Measurements from ENCODE around the gene NAA10.

Gene NAA10

DNA sequence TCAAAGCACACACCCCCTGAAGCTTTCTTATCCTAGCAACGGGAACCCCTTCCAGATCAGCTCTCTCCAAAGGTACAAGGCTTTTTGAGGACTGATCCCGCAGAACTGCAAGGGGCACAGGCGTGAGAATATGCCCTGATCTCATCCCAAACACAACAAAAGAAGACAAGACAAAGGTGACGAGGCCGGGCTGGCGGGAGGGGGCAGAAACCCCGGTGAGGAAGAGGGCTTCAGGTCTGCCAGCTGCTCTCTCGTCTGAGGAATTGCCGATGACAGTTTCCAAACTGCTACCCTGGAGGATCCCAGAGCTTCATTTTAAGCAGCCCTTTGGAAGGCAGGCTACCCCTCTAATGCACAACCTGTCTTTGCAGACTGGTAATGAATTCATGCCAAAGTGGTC lies 33.4 kb upstream of the NAA10 start:
- H3K79me1 ChIP-seq (ENCODE audit: low read length), result peaks cover 21% of the 10 kb centered on the region
- DNase-seq, result no peak
- H4K8ac ChIP-seq (ENCODE audit: low read depth, low read length), result no peak overlapping the region
- H2BK5ac ChIP-seq (ENCODE audit: low read depth, low read length, poor library complexity), result no peak overlapping the region
- no peak overlapping the region for H3K27ac ChIP-seq (ENCODE audit: low read depth, low read length)
- no peak overlapping the region for H3K18ac ChIP-seq (ENCODE audit: low read length)
- no peaks in the 10 kb centered on the region for H3K27me3 ChIP-seq (ENCODE audit: insufficient read depth, low read length)
- H2AFZ ChIP-seq (ENCODE audit: insufficient read depth, low read length, poor library complexity), result no peak overlapping the region
- no peak overlapping the region for H3K14ac ChIP-seq (ENCODE audit: low read length)
- H3K9ac ChIP-seq (ENCODE audit: low read length), result no peak overlapping the region
- no peak overlapping the region for H3K4me2 ChIP-seq (ENCODE audit: low read length)
- no peak overlapping the region for H3K4me3 ChIP-seq (ENCODE audit: low read depth, low read length)
- no peak overlapping the region for H4K91ac ChIP-seq (ENCODE audit: low read depth, low read length)
- no peak overlapping the region for H2BK12ac ChIP-seq (ENCODE audit: low read length)
- peaks cover 61% of the 10 kb centered on the region for H3K79me2 ChIP-seq (ENCODE audit: control insufficient read depth, insufficient read depth, low read length, poor library complexity)
- no CpG with 5 or more reads among the region's 9 CpGs for WGBS (ENCODE audit: extremely low coverage, insufficient coverage, insufficient read length)
- no peak overlapping the region for H2AK5ac ChIP-seq (ENCODE audit: low read length)
- H2BK120ac ChIP-seq (ENCODE audit: insufficient read depth, low read length, poor library complexity), result no peak overlapping the region
- no peak overlapping the region for H3K23ac ChIP-seq (ENCODE audit: low read length)
- peaks cover 31 to 39% of the 10 kb centered on the region in 2 experiments for H3K36me3 ChIP-seq (ENCODE audit: control insufficient read depth in 1 of 2, insufficient read depth in 2 of 2, low read length in 2 of 2)
- H4K12ac ChIP-seq (ENCODE audit: low read depth, low read length), result no peak overlapping the region
- peaks cover 7 to 10% of the 10 kb centered on the region in 2 experiments for H3K4me1 ChIP-seq (ENCODE audit: control insufficient read depth in 1 of 2, insufficient read depth in 2 of 2, low read length in 2 of 2)
- H3K4ac ChIP-seq (ENCODE audit: low read depth, low read length), result peak overlapping the region; percentile 83
- H3K9me3 ChIP-seq (ENCODE audit: insufficient read depth, low read depth, low read length), result no peaks in the 10 kb centered on the region

DNA sequence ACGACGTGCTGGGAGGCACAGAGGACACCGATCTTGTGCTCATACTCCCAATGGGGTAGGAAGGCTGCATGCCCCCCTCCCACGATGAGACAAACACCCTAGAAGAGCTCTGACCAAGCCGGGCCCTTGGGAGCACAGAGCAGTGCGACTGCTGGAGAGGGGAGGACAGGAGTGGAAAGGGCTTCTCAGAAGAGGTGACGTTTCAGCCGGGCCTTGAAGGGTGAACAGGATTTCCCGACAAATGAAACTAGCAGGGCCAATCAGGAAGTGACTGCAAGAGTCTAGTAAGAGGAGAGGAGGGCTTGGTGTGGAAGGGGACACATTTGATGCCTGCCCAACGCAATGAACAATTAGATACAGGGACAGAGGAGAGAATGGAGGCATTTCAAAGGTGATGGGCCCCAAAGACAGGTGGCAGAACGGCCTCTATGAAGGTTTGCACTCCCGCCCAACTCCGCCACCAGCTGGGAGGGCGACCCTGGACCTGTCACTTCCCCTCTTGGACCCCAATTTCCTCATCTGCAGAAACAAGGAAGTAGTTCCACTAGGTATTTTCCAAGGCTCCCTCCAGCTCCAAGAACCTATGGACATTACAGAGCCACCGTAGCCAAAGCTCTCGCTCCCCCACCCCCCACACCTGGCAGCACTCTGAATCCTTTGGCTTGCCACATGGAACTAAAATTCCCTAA lies 32.8 kb upstream of the NAA10 start:
- Histone ChIP-seq H2BK5ac (ENCODE audit: low read depth, low read length, poor library complexity) (no peak overlapping the region), H3K4ac (ENCODE audit: low read depth, low read length) (peak overlapping the region; percentile 83), H3K27me3 (ENCODE audit: insufficient read depth, low read length) (no peaks in the 10 kb centered on the region), H2BK12ac (ENCODE audit: low read length) (no peak overlapping the region), H3K14ac (ENCODE audit: low read length) (no peak overlapping the region), H3K27ac (ENCODE audit: low read depth, low read length) (no peak overlapping the region), H3K79me2 (ENCODE audit: control insufficient read depth, insufficient read depth, low read length, poor library complexity) (peaks cover 61% of the 10 kb centered on the region), H3K4me1 (ENCODE audit: control insufficient read depth in 1 of 2, insufficient read depth in 2 of 2, low read length in 2 of 2) (peaks cover 7 to 9% of the 10 kb centered on the region in 2 experiments), H4K12ac (ENCODE audit: low read depth, low read length) (no peak overlapping the region), H3K23ac (ENCODE audit: low read length) (no peak overlapping the region), H2AK5ac (ENCODE audit: low read length) (no peak overlapping the region), H3K79me1 (ENCODE audit: low read length) (peaks cover 19% of the 10 kb centered on the region), H2AFZ (ENCODE audit: insufficient read depth, low read length, poor library complexity) (no peak overlapping the region), H3K4me2 (ENCODE audit: low read length) (no peak overlapping the region), H3K18ac (ENCODE audit: low read length) (no peak overlapping the region), H2BK120ac (ENCODE audit: insufficient read depth, low read length, poor library complexity) (no peak overlapping the region), H3K4me3 (ENCODE audit: low read depth, low read length) (no peak overlapping the region), H4K8ac (ENCODE audit: low read depth, low read length) (no peak overlapping the region), H4K91ac (ENCODE audit: low read depth, low read length) (no peak overlapping the region), H3K36me3 (ENCODE audit: control insufficient read depth in 1 of 2, insufficient read depth in 2 of 2, low read length in 2 of 2) (peaks cover 37 to 45% of the 10 kb centered on the region in 2 experiments), H3K9ac (ENCODE audit: low read length) (no peak overlapping the region), H3K9me3 (ENCODE audit: insufficient read depth, low read depth, low read length) (no peaks in the 10 kb centered on the region)
- no peak for DNase-seq
- no CpG with 5 or more reads among the region's 16 CpGs for WGBS (ENCODE audit: extremely low coverage, insufficient coverage, insufficient read length)

DNA sequence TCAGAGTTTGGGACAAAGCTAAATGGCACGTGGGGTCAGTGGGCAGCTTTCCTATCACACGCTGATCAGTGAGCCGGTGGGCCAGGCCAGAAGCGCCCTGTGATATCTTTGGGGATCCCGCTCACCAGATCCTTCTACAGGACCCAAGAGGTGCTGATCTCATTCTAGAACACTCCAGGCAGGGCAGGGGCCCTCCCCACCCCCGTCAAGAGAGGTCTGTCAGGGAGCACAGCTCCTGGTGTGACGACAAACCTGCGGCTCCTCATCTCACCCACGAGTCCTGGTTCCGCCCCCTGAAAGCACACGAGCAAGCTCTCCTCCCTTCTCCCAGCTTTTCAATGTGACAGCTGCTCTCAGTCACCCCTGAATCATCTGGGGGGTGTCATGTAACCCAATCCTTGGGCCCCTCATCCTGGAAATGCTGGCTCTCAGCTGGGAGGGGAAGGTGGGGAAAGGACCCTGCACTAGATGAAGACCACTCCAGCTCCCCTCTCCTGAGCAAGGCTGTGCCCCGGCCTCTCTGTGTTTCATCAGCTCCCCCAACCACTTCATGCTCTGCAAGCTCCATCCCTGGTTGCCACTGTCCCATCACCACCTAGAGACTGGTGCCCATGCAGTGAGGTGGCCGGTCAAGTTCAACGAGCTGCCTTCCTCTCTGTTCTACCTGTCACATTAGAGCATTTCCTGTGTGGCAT lies 32.2 kb upstream of the NAA10 start:
- H4K91ac ChIP-seq (ENCODE audit: low read depth, low read length), result no peak overlapping the region
- H2AFZ ChIP-seq (ENCODE audit: insufficient read depth, low read length, poor library complexity), result no peak overlapping the region
- DNase-seq, result no peak
- no peaks in the 10 kb centered on the region for H3K27me3 ChIP-seq (ENCODE audit: insufficient read depth, low read length)
- peaks cover 59% of the 10 kb centered on the region for H3K79me2 ChIP-seq (ENCODE audit: control insufficient read depth, insufficient read depth, low read length, poor library complexity)
- H3K4me3 ChIP-seq (ENCODE audit: low read depth, low read length), result no peak overlapping the region
- H3K36me3 ChIP-seq (ENCODE audit: control insufficient read depth in 1 of 2, insufficient read depth in 2 of 2, low read length in 2 of 2), result peaks cover 44 to 52% of the 10 kb centered on the region in 2 experiments
- no peak overlapping the region for H2BK5ac ChIP-seq (ENCODE audit: low read depth, low read length, poor library complexity)
- peak overlapping the region; percentile 83 for H3K4ac ChIP-seq (ENCODE audit: low read depth, low read length)
- H3K9me3 ChIP-seq (ENCODE audit: insufficient read depth, low read depth, low read length), result no peaks in the 10 kb centered on the region
- no peak overlapping the region for H2BK120ac ChIP-seq (ENCODE audit: insufficient read depth, low read length, poor library complexity)
- no peak overlapping the region for H3K18ac ChIP-seq (ENCODE audit: low read length)
- H2BK12ac ChIP-seq (ENCODE audit: low read length), result no peak overlapping the region
- no peak overlapping the region for H3K4me2 ChIP-seq (ENCODE audit: low read length)
- H3K4me1 ChIP-seq (ENCODE audit: control insufficient read depth in 1 of 2, insufficient read depth in 2 of 2, low read length in 2 of 2), result peaks cover 7 to 9% of the 10 kb centered on the region in 2 experiments
- peaks cover 15% of the 10 kb centered on the region for H3K79me1 ChIP-seq (ENCODE audit: low read length)
- H3K14ac ChIP-seq (ENCODE audit: low read length), result no peak overlapping the region
- WGBS (ENCODE audit: extremely low coverage, insufficient coverage, insufficient read length), result no CpG with 5 or more reads among the region's 14 CpGs
- H2AK5ac ChIP-seq (ENCODE audit: low read length), result no peak overlapping the region
- no peak overlapping the region for H4K8ac ChIP-seq (ENCODE audit: low read depth, low read length)
- no peak overlapping the region for H3K23ac ChIP-seq (ENCODE audit: low read length)
- H3K27ac ChIP-seq (ENCODE audit: low read depth, low read length), result no peak overlapping the region
- no peak overlapping the region for H3K9ac ChIP-seq (ENCODE audit: low read length)
- no peak overlapping the region for H4K12ac ChIP-seq (ENCODE audit: low read depth, low read length)

- DNase-seq, result peak; percentile 66 to 78
- peaks cover 55% of the 10 kb centered on the region for H3K79me2 ChIP-seq (ENCODE audit: control insufficient read depth, insufficient read depth, low read length, poor library complexity)
- no peak overlapping the region for H3K9ac ChIP-seq (ENCODE audit: low read length)
- H3K14ac ChIP-seq (ENCODE audit: low read length), result no peak overlapping the region
- H3K27me3 ChIP-seq (ENCODE audit: insufficient read depth, low read length), result no peaks in the 10 kb centered on the region
- peak overlapping the region; percentile 83 for H3K4ac ChIP-seq (ENCODE audit: low read depth, low read length)
- no peak overlapping the region for H2AFZ ChIP-seq (ENCODE audit: insufficient read depth, low read length, poor library complexity)
- no peak overlapping the region for H4K91ac ChIP-seq (ENCODE audit: low read depth, low read length)
- peaks cover 51 to 59% of the 10 kb centered on the region in 2 experiments for H3K36me3 ChIP-seq (ENCODE audit: control insufficient read depth in 1 of 2, insufficient read depth in 2 of 2, low read length in 2 of 2)
- peaks cover 7 to 9% of the 10 kb centered on the region in 2 experiments for H3K4me1 ChIP-seq (ENCODE audit: control insufficient read depth in 1 of 2, insufficient read depth in 2 of 2, low read length in 2 of 2)
- H3K23ac ChIP-seq (ENCODE audit: low read length), result no peak overlapping the region
- no peak overlapping the region for H3K27ac ChIP-seq (ENCODE audit: low read depth, low read length)
- no peak overlapping the region for H4K8ac ChIP-seq (ENCODE audit: low read depth, low read length)
- no peaks in the 10 kb centered on the region for H3K9me3 ChIP-seq (ENCODE audit: insufficient read depth, low read depth, low read length)
- no peak overlapping the region for H3K18ac ChIP-seq (ENCODE audit: low read length)
- H3K79me1 ChIP-seq (ENCODE audit: low read length), result peaks cover 8% of the 10 kb centered on the region
- no peak overlapping the region for H2BK5ac ChIP-seq (ENCODE audit: low read depth, low read length, poor library complexity)
- H3K4me2 ChIP-seq (ENCODE audit: low read length), result no peak overlapping the region
- H4K12ac ChIP-seq (ENCODE audit: low read depth, low read length), result no peak overlapping the region
- no CpG with 5 or more reads among the region's 15 CpGs for WGBS (ENCODE audit: extremely low coverage, insufficient coverage, insufficient read length)
- no peak overlapping the region for H2AK5ac ChIP-seq (ENCODE audit: low read length)
- H3K4me3 ChIP-seq (ENCODE audit: low read depth, low read length), result no peak overlapping the region
- H2BK12ac ChIP-seq (ENCODE audit: low read length), result no peak overlapping the region
- H2BK120ac ChIP-seq (ENCODE audit: insufficient read depth, low read length, poor library complexity), result no peak overlapping the region
Observed at GRCh38 chrX:153966283-153966688, 31.4 kb upstream of the NAA10 start.
